ENCODE data around the gene SPEM1.

SPEM1 gene

DNA sequence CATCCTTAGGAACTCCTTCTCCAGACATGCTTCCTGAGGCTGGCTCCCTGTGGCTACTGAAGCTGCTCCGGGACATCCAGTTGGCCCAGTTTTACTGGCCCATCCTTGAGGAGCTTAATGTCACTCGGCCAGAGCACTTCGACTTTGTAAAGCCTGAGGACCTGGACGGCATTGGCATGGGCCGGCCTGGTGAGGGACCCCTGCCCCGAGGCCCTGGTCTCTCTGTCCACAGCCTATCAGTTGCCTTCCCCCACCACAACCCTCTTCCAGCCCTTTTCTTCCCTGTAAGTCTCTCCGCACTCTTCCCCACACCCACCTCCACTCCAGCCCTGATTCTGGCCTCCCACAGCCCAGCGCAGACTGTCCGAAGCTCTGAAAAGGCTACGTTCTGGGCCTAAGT lies 37.2 kb upstream of the SPEM1 start:
- DNase-seq (ENCODE audit: low read depth) = no peak
- TF ChIP-seq, protein P1, sequence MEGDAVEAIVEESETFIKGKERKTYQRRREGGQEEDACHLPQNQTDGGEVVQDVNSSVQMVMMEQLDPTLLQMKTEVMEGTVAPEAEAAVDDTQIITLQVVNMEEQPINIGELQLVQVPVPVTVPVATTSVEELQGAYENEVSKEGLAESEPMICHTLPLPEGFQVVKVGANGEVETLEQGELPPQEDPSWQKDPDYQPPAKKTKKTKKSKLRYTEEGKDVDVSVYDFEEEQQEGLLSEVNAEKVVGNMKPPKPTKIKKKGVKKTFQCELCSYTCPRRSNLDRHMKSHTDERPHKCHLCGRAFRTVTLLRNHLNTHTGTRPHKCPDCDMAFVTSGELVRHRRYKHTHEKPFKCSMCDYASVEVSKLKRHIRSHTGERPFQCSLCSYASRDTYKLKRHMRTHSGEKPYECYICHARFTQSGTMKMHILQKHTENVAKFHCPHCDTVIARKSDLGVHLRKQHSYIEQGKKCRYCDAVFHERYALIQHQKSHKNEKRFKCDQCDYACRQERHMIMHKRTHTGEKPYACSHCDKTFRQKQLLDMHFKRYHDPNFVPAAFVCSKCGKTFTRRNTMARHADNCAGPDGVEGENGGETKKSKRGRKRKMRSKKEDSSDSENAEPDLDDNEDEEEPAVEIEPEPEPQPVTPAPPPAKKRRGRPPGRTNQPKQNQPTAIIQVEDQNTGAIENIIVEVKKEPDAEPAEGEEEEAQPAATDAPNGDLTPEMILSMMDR (IDR thresholded peaks at IDR 0.05; ENCODE audit: control insufficient read depth, insufficient read depth, low read depth, low read length, missing control alignments) = no peak
- H3K4me3 ChIP-seq (ENCODE audit: control insufficient read depth, low read depth, low read length) = no peak overlapping the region

DNA sequence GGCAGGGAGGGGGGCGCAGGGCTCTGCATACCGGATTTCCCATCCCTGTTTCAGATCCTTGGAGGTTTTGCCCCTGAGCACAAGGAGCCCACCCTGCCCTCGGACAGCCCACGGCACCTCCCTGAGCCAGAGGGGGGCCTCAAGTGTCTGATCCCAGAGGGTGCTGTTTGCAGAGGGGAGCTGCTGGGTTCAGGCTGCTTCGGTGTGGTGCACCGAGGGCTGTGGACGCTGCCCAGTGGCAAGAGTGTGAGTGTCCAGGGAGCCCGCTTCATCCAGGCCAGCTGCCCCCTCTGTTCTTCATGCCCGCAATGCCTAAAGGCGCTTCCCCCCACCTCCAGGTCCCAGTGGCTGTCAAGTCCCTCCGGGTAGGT lies 36.8 kb upstream of the SPEM1 start:
- TF ChIP-seq, protein P1 (IDR thresholded peaks at IDR 0.05; ENCODE audit: control insufficient read depth, insufficient read depth, low read depth, low read length, missing control alignments) = no peak
- no peak for DNase-seq (ENCODE audit: low read depth)
- no peak overlapping the region for H3K4me3 ChIP-seq (ENCODE audit: control insufficient read depth, low read depth, low read length)

DNA sequence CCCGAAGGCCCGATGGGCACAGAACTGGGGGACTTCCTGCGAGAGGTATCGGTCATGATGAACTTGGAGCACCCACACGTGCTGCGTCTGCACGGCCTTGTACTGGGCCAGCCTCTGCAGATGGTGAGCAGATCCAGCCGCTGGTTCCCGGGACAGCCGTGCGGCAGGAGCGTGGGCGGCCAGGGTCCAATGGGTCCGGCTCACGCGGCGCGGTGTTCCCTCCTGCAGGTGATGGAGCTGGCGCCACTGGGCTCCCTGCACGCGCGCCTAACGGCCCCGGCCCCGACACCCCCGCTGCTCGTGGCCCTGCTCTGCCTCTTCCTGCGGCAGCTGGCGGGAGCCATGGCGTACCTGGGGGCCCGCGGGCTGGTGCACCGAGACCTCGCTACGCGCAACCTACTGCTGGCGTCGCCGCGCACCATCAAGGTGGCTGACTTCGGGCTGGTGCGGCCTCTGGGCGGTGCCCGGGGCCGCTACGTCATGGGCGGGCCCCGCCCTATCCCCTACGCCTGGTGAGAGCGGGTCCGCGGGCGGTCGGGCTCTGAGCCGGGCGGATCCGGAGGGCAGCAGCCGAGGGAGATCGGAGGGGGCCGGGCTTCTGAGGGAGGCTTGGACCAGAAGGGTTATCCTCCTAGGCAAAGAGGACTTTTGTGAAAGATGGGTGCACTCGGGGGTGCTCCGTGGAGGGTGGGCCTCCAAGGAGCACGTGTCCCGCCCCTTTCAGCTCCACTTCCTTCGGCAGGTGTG lies 36.2 kb upstream of the SPEM1 start:
- no peak for DNase-seq (ENCODE audit: low read depth)
- TF ChIP-seq, protein P1 (IDR thresholded peaks at IDR 0.05; ENCODE audit: control insufficient read depth, insufficient read depth, low read depth, low read length, missing control alignments) = no peak
- no peak overlapping the region for H3K4me3 ChIP-seq (ENCODE audit: control insufficient read depth, low read depth, low read length)

DNA sequence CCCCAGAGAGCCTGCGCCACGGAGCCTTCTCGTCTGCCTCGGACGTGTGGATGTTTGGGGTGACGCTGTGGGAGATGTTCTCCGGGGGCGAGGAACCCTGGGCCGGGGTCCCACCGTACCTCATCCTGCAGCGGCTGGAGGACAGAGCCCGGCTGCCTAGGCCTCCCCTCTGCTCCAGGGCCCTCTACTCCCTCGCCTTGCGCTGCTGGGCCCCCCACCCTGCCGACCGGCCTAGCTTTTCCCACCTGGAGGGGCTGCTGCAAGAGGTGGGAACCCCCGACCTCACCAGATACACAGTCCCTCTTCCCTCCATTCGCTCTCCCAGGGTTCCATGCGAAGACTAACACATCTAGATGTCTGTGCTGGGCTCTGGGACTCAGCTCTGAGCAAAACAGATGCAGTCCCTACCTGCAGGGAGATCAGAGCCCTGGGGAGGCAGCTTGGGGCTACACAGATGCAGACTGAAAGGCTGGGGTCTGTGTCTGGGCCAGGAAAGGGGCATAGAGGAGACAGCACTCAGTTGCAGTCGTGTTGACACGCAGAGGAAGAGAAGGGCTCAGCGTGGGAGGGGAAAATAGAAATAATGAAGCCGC lies 35.5 kb upstream of the SPEM1 start:
- no peak overlapping the region for H3K4me3 ChIP-seq (ENCODE audit: control insufficient read depth, low read depth, low read length)
- TF ChIP-seq, protein P1 (IDR thresholded peaks at IDR 0.05; ENCODE audit: control insufficient read depth, insufficient read depth, low read depth, low read length, missing control alignments) = no peak
- DNase-seq (ENCODE audit: low read depth) = no peak

DNA sequence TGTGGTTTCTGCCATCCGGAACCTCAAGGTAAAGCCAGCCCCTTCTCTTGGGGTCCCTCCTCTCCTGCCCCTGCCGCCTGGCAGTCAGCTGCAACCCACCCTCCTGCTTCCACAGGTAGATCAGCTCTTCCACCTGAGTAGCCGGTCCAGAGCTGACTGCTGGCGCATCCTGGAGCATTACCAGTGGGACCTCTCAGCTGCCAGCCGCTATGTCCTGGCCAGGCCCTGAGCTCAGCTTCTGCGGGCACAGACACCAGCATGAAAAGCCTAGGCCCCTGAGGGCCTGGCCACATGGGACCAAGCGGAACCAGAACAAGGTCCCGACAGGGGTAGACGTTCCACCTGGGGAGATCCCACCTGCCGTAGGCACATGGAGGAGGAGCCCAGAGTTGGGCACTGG lies 31.3 kb upstream of the SPEM1 start:
- no peak for DNase-seq (ENCODE audit: low read depth)
- TF ChIP-seq, protein P1 (IDR thresholded peaks at IDR 0.05; ENCODE audit: control insufficient read depth, insufficient read depth, low read depth, low read length, missing control alignments) = no peak
- no peak overlapping the region for H3K4me3 ChIP-seq (ENCODE audit: control insufficient read depth, low read depth, low read length)

DNA sequence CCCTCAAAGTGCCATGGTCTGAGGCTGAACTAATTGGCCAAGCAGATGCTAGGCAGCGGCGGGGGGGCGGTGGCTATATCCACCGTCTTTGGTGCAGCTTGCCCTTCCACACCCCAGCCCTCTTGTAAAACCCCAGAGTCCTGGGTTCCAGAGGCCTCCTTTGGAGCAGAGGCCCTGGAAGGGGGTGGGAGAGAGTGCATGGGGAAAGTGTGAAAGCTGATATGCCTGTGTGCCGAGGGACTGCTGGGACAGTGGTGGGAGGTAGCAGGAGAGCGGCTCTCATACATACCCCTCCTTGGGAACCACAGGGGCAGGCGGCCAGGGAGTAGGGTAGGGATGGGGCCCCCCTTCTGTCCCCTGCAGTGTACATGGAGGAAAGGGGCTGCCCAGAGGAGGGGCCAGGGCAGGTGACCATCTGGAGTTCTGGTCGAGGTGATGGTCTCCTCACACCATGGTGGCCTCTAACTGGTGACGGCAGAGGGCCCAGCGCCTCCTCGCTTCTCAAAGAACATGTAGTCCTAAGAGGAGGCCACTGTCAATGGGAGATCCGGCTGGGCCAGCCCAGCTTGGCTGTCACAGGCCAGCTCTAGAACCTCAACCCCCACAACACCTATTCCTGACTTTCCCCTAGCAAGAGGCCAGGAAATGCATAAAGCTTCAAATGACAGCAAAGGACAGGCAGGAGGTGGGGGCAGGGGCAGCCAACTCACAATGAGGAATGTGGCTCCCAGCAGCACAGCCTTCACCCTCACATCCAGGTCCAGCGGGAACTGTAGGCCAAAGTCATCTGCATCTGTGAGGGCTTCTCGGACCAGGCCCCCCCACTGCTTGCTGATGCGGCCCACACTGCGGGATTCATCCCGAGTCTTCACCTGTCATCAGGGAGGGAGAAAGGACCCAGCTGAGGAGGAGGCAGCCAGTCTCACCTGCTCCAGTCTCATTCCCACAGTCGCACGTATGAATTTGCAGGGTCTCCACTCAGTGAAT lies 29.9 kb upstream of the SPEM1 start:
- TF ChIP-seq, protein P1 (IDR thresholded peaks at IDR 0.05; ENCODE audit: control insufficient read depth, insufficient read depth, low read depth, low read length, missing control alignments) = no peak
- no peak overlapping the region for H3K4me3 ChIP-seq (ENCODE audit: control insufficient read depth, low read depth, low read length)
- no peak for DNase-seq (ENCODE audit: low read depth)

Data from AG09309 (cell line).